GM18517 (cell line): ENCODE results near the gene LRRFIP1.

ENCODE experiments used
- ATAC-seq: cut with Tn5 transposase; IDR thresholded peaks from one replicate; pipeline ENCODE4 v1.9.1; 2021; ENCODE audit warnings: mild to moderate bottlenecking, moderate library complexity; ENCODE audit not compliant: unreplicated experiment

The LRRFIP1 gene

GRCh38 chr2:237721458-237721857 lies 94.1 kb downstream of the LRRFIP1 start:
- no peak for ATAC-seq

- no peak for ATAC-seq
Measured at GRCh38 chr2:237722616-237723015, 95.2 kb downstream of the LRRFIP1 start.

GRCh38 chr2:237723023-237723422 lies 95.6 kb downstream of the LRRFIP1 start:
- no peak for ATAC-seq

- ATAC-seq = no peak
Measured at GRCh38 chr2:237723602-237724001, 96.2 kb downstream of the LRRFIP1 start.

- no peak for ATAC-seq
Measured at GRCh38 chr2:237724811-237725478, 97.6 kb downstream of the LRRFIP1 start.

GRCh38 chr2:237725661-237726060 lies 98.3 kb downstream of the LRRFIP1 start:
- ATAC-seq = no peak

- no peak for ATAC-seq
Measured at GRCh38 chr2:237726401-237726830, 99.0 kb downstream of the LRRFIP1 start.

- no peak for ATAC-seq
Measured at GRCh38 chr2:237727363-237727762, 100.0 kb downstream of the LRRFIP1 start.

- no peak for ATAC-seq
Measured at GRCh38 chr2:237729681-237730475, 102.5 kb downstream of the LRRFIP1 start.

- no peak for ATAC-seq
Measured at GRCh38 chr2:237731663-237732062, 104.3 kb downstream of the LRRFIP1 start.

- no peak for ATAC-seq
Measured at GRCh38 chr2:237732070-237732469, 104.7 kb downstream of the LRRFIP1 start.

GRCh38 chr2:237732790-237733381 lies 105.5 kb downstream of the LRRFIP1 start:
- no peak for ATAC-seq

- ATAC-seq = no peak
Measured at GRCh38 chr2:237733677-237734300, 106.4 kb downstream of the LRRFIP1 start.

GRCh38 chr2:237734905-237735623 lies 107.7 kb downstream of the LRRFIP1 start:
- no peak for ATAC-seq

- ATAC-seq = no peak
Measured at GRCh38 chr2:237735798-237736197, 108.4 kb downstream of the LRRFIP1 start.

GRCh38 chr2:237736783-237737182 lies 109.4 kb downstream of the LRRFIP1 start:
- ATAC-seq = no peak

GRCh38 chr2:237737196-237737865 lies 109.9 kb downstream of the LRRFIP1 start:
- ATAC-seq = no peak

- no peak for ATAC-seq
Measured at GRCh38 chr2:237738255-237738654, 110.9 kb downstream of the LRRFIP1 start.

GRCh38 chr2:237739101-237739500 lies 111.7 kb downstream of the LRRFIP1 start:
- no peak for ATAC-seq

- ATAC-seq = no peak
Measured at GRCh38 chr2:237742191-237742590, 114.8 kb downstream of the LRRFIP1 start.
